ENCODE measurements around the gene RAD51C.
A peak's percentile ranks its signal among the peaks of the same experiment; 100 is the strongest.
"Not testable (repeated sequence)": the region's sequence is repeated elsewhere in the genome, so short reads cannot be mapped to it uniquely, and the experiment has no call there.

Gene RAD51C

GRCh38 chr17:58692239-58693055 lies at the start of gene RAD51C:
RAD51C (plus strand) TSS chr17:58692602; CDS start chr17:58692644, 42 bp downstream.
- peak; percentile 45 for DNase-seq

GRCh38 chr17:58643147-58643546 lies 49.3 kb upstream of the RAD51C start:
- no peak for DNase-seq

GRCh38 chr17:58648236-58648635 lies 44.2 kb upstream of the RAD51C start:
- no peak for DNase-seq

GRCh38 chr17:58657962-58658803 lies 34.2 kb upstream of the RAD51C start:
- DNase-seq: peak; percentile 78

GRCh38 chr17:58658804-58659713 lies 33.3 kb upstream of the RAD51C start:
- DNase-seq: peak; percentile 89

- not testable (repeated sequence) for DNase-seq
These were observed 32.7 kb upstream of the RAD51C start for GRCh38 chr17:58659714-58660084.

GRCh38 chr17:58660621-58661020 lies 31.8 kb upstream of the RAD51C start:
- no peak for DNase-seq

GRCh38 chr17:58661499-58661898 lies 30.9 kb upstream of the RAD51C start:
- no peak for DNase-seq

- no peak for DNase-seq
These were observed 28.1 kb upstream of the RAD51C start for GRCh38 chr17:58664302-58664701.

- DNase-seq: no peak
These were observed 26.2 kb upstream of the RAD51C start for GRCh38 chr17:58665946-58666857.

GRCh38 chr17:58666858-58667267 lies 25.5 kb upstream of the RAD51C start:
- no peak for DNase-seq

GRCh38 chr17:58667934-58668597 lies 24.3 kb upstream of the RAD51C start:
- no peak for DNase-seq

- DNase-seq: no peak
These were observed 23.8 kb upstream of the RAD51C start for GRCh38 chr17:58668598-58668935.

- no peak for DNase-seq
These were observed 22.5 kb upstream of the RAD51C start for GRCh38 chr17:58669853-58670252.

GRCh38 chr17:58671969-58672368 lies 20.4 kb upstream of the RAD51C start:
- DNase-seq: no peak

- DNase-seq: no peak
These were observed 15.1 kb upstream of the RAD51C start for GRCh38 chr17:58677194-58677880.

GRCh38 chr17:58678287-58678686 lies 14.1 kb upstream of the RAD51C start:
- not testable (repeated sequence) for DNase-seq

GRCh38 chr17:58679263-58680037 lies 13.0 kb upstream of the RAD51C start:
- no peak for DNase-seq

- DNase-seq: no peak
These were observed 12.4 kb upstream of the RAD51C start for GRCh38 chr17:58680038-58680369.

- no peak for DNase-seq
These were observed 8.4 kb upstream of the RAD51C start for GRCh38 chr17:58684003-58684402.

Data from T1000 (cell line).